Lung (tissue), 12 donors: ENCODE measurements around the gene NFIB. TPM values are rescaled to one million over a fixed set of nuclear protein-coding genes. Genes with fewer than 3 reads are reported as not detected.
A peak's percentile ranks its signal among the peaks of the same experiment; 100 is the strongest.

ENCODE experiments used
- ATAC-seq: fragments of 200-7000 bp; cut with Tn5 transposase; one replicate; pipeline ENCODE4 v1.9.1; 2020; ENCODE audit warnings: moderate number of reproducible peaks; ENCODE audit not compliant: insufficient read depth, low FRiP score
- DNase-seq, 3 donors: peaks; one replicate each; pipeline ENCODE4 v3.0.0-alpha.2; 2013 to 2017
- H3K27ac ChIP-seq, 2 donors: one replicate each; pipeline ENCODE4 v1.5.1; 2013; ENCODE audit warnings: mild to moderate bottlenecking in 2 of 2, moderate library complexity in 2 of 2, control low read depth in 1 of 2, inconsistent platforms in 1 of 2, low read depth in 1 of 2, low read length in 1 of 2
- H3K27me3 ChIP-seq, 3 donors: one replicate each; pipeline ENCODE4 v1.5.1; 2013; ENCODE audit warnings: low read length in 2 of 3; ENCODE audit not compliant: control insufficient read depth in 3 of 3, insufficient read depth in 3 of 3
- H3K36me3 ChIP-seq, 4 donors: one replicate each; pipeline ENCODE4 v1.5.1; 2013; ENCODE audit warnings: low read length in 4 of 4, mild to moderate bottlenecking in 1 of 4, moderate library complexity in 1 of 4; ENCODE audit not compliant: control insufficient read depth in 4 of 4, insufficient read depth in 4 of 4
- H3K4me1 ChIP-seq, 5 donors: one replicate each; pipeline ENCODE4 v1.5.1; 2013; ENCODE audit warnings: low read length in 5 of 5, mild to moderate bottlenecking in 2 of 5, moderate library complexity in 1 of 5; ENCODE audit not compliant: control insufficient read depth in 5 of 5, insufficient read depth in 5 of 5
- H3K4me3 ChIP-seq: one replicate; pipeline ENCODE4 v1.5.1; 2013; ENCODE audit warnings: mild to moderate bottlenecking, control low read depth, moderate library complexity
- H3K9ac ChIP-seq, 2 donors: one replicate each; pipeline ENCODE4 v1.5.1; 2013; ENCODE audit warnings: low read length in 2 of 2, control low read depth in 1 of 2; ENCODE audit not compliant: insufficient read depth in 1 of 2
- H3K9me3 ChIP-seq, 4 donors: one replicate each; pipeline ENCODE4 v1.5.1; 2013; ENCODE audit warnings: low read length in 3 of 4, mild to moderate bottlenecking in 1 of 4, moderate library complexity in 1 of 4; ENCODE audit not compliant: control insufficient read depth in 4 of 4, insufficient read depth in 3 of 4
- CTCF ChIP-seq: IDR thresholded peaks from 2 replicates; pipeline ENCODE4 v1.5.1; 2012; ENCODE audit warnings: mild to moderate bottlenecking; ENCODE audit errors: control extremely low read depth, extremely low read depth
- WGBS, 2 donors: extraction: QIAGEN DNeasy Blood & Tissue Kit; methylation state at CpG; one replicate each; pipeline ENCODE4 v1.1.7; 2013; 5-methylcytosine and 5-hydroxymethylcytosine counted together
- polyA plus RNA-seq, 2 donors: library from polyadenylated mRNA; stranded (reverse); fragments of 200-250 nt; gene quantifications; one replicate each; pipeline ENCODE4 v1.2.1, GENCODE V29; 2013
- total RNA-seq, 2 donors: library from RNA; depleted of rRNA in 1 of 2; stranded (reverse); fragments of >200 nt in 1 of 2; gene quantifications; one replicate each; pipeline ENCODE4 v1.2.1, GENCODE V29; 2014 to 2021
- donor health status: control.
- donor health status: control.
- donor health status: Bipolar disorder and iron deficiency.
- donor health status: healthy.
- donor health status: DM: yes; HTN: yes; CAD: no.

NFIB gene
- total and polyA plus RNA-seq, 4 donors, result 7.3 to 189 (median 51.0) TPM

- no peak overlapping the region for H3K9ac ChIP-seq
- ATAC-seq, result no peak
Observed at GRCh38 chr9:14179449-14179848, 134.5 kb downstream of the NFIB start.

GRCh38 chr9:14175778-14176177 is 138.2 kb downstream of the NFIB start:
- H3K36me3 ChIP-seq, result peaks cover 0 to 6% (median 1%) of the 10 kb centered on the region in 4 donors
- no peaks in the 10 kb centered on the region for H3K27me3 ChIP-seq
- no peaks in the 10 kb centered on the region for H3K9me3 ChIP-seq
- no peak overlapping the region for H3K4me3 ChIP-seq
- WGBS, 2 donors, result 95 to 96% methylated on average over 1 of the region's 1 CpG
- no peak for DNase-seq
- no peak overlapping the region for H3K9ac ChIP-seq
- H3K4me1 ChIP-seq, result peaks cover 0 to 25% (median 8%) of the 10 kb centered on the region in 5 donors
- no peak for ATAC-seq
- TF ChIP-seq CTCF, result no peak
- H3K27ac ChIP-seq, result no peak overlapping the region

More at GRCh38 chr9:14179449-14179848, 134.5 kb downstream of the NFIB start:
- TF ChIP-seq CTCF, result no peak
- Histone ChIP-seq H3K4me3 (no peak overlapping the region), H3K27me3 (no peaks in the 10 kb centered on the region), H3K9me3 (no peaks in the 10 kb centered on the region), H3K36me3 (peaks cover 0 to 6% (median 0%) of the 10 kb centered on the region in 4 donors), H3K4me1 (peaks cover 0 to 39% (median 22%) of the 10 kb centered on the region in 5 donors), H3K27ac (no peak overlapping the region)
- WGBS, 2 donors, result 81 to 90% methylated on average over 3 of the region's 3 CpGs
- DNase-seq, result no peak

GRCh38 chr9:14173713-14174112 is 140.2 kb downstream of the NFIB start:
- no peaks in the 10 kb centered on the region for H3K27me3 ChIP-seq
- ATAC-seq (no peak), DNase-seq (peak; percentile 53 to 74 (median 69))
- no peak for TF ChIP-seq CTCF
- WGBS, 2 donors, result 75 to 85% methylated on average over 2 of the region's 2 CpGs
- peaks cover 0 to 3% (median 0%) of the 10 kb centered on the region in 4 donors for H3K36me3 ChIP-seq
- no peak overlapping the region for H3K4me3 ChIP-seq
- no peak overlapping the region for H3K9ac ChIP-seq
- peaks cover 0 to 9% (median 0%) of the 10 kb centered on the region in 5 donors for H3K4me1 ChIP-seq
- no peaks in the 10 kb centered on the region for H3K9me3 ChIP-seq
- no peak overlapping the region for H3K27ac ChIP-seq
